DMS79 treated with DMSO at 0.1 percent for 48 hours (cell line): ENCODE data around the gene EPHA2.
A peak's percentile ranks its signal among the peaks of the same experiment; 100 is the strongest.

Experiments used
- DNase-seq: peaks from one replicate; lab custom pipeline; 2025; lab: John Stamatoyannopoulos, UW

Gene EPHA2

GRCh38 chr1:16092097-16092922 lies 63.6 kb downstream of the EPHA2 start:
- DNase-seq = no peak

GRCh38 chr1:16091296-16091695 lies 64.6 kb downstream of the EPHA2 start:
- no peak for DNase-seq

DNA sequence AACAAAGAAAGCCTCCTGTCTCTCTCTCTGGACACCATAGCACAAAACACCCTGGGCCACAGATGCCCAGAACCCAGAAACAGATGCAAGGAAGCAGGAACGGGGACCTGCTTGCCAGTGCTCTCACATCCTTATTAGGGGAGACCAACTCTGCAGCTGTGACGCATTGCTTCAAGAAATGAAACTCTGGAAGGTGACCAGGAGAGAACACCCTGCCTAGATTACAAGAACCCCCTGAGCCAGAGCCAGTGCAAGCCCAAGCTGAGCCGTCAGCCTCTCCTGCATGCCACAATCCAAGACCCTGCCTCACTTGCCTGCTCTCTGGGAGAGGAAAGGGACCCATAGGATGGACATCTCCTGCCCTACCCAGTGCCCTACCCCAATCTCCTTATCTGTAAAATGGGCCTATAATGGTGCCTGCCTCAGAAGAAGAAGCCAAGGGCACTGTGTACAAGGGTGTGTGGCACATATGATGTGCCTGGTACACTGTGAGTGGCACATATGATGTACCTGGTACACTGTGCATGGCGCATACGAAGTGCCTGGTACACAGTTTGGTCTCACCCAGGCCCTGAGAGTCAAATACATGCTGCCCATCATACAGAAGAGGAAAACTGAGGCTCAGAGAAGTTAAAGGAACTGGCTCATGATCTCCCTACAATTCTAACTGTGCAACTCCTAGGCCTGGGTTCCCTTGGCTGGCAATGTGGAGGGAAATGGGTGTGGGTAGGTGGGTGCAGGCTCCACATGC lies 65.6 kb downstream of the EPHA2 start:
- no peak for DNase-seq

DNA sequence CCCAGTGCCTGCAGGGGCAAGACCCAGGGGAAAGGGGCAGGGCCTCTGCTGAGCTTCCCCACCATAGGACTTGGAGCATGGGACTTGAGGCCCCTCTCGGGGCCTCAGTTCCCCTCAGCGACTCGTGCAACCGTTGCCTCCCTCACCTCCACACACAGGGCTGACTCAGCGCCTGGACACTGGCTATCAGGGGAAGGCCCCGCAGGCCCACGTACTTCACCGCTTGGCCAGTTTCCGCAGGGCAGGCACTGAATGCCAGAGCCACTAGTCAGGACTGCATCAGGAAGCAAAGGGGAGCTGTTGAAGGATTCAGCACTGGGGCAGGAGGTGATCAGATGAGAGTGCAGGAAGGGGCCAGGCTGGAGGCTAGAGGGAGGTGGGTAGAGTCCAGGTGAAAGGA lies 66.9 kb downstream of the EPHA2 start:
- no peak for DNase-seq

DNA sequence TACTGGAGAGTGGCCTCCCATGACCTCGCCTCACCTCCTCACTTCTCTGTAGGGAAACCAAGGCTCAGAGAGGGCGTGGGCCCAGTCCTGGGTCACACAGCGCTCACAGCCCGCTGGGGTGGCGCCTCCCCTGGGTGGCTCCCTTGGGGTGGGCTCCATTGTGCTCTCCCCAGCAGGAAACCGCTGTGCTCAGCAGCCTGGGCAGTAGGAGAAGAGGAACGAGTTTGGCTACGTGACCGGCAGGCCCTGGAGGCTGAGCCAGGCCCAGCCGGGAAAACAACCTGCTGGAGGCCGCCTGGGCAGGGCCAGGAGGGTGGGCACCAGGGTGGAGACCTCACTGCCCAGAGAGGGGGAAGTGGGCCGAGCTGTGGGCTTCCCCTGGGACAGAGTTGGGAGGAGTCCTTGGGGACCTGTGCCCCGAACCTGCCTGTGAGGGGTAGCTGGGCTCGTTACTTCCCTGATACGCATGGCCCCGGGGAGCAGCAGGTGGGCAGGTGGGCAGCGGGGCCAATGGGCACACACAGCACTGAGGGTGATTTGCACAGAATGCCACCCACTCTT lies 67.4 kb downstream of the EPHA2 start:
- no peak for DNase-seq

GRCh38 chr1:16087733-16088132 lies 68.1 kb downstream of the EPHA2 start:
- DNase-seq = no peak

DNA sequence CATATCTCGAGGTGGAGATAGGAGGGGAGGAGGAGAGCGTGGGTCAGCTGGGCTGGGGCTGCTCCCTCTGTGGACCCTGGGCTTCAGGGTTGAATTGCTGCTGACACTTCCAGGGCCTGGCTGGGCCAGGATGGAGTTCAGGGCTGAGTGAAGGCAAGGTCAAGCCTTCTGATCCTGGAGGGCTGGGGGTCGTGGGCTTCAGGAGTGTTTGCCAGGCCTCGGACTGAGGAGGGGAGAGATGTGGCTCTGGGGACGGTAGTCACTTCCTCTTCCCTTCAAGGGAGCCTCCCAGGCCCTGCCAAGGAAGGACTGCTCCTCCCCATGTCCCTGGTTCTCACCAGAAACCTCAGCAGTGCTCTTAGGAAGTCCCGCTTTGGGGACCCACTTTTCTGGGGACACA lies 70.3 kb downstream of the EPHA2 start:
- no peak for DNase-seq

DNA sequence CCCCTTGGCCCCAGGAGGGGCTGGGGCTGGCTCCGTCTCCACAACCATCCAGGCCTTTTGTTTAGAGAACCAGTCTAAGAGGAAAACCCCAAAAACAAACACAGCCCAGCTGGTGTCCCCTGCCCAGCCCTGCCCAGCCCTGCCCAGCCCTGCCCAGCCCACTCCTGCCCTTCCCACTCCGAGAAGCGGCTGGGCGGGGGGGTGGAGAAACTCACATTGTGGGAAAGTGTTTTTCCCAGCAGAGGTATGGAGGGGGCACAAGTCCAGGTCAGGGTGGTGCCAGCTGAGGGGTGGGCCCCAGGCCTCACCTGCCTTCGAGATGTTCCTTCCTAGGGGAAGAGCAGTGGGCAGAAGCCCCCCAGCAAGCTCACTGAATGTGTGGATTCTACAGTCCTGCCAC lies 72.4 kb downstream of the EPHA2 start:
- no peak for DNase-seq

GRCh38 chr1:16082283-16083038 lies 73.4 kb downstream of the EPHA2 start:
- peak; percentile 10 for DNase-seq

DNA sequence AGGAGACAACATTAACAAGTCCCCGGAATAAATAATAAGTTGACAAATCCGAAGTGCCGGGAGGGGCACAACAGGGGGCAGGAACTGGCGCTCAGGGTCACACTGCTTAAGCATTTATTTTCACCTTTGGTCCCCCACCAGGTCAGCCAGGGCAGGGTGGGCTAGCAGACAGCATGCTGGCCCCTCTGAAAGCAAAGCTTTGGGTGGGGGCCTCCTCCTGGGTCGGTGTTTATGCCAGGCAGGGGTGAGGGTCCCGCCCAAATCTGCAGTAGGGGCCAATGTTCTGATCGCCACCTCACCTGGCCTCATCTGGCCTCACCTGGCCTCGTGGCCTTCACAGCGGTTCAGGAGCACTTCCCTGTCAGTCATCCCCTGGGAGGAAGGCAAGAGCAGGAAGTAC lies 74.2 kb downstream of the EPHA2 start:
- DNase-seq = no peak

DNA sequence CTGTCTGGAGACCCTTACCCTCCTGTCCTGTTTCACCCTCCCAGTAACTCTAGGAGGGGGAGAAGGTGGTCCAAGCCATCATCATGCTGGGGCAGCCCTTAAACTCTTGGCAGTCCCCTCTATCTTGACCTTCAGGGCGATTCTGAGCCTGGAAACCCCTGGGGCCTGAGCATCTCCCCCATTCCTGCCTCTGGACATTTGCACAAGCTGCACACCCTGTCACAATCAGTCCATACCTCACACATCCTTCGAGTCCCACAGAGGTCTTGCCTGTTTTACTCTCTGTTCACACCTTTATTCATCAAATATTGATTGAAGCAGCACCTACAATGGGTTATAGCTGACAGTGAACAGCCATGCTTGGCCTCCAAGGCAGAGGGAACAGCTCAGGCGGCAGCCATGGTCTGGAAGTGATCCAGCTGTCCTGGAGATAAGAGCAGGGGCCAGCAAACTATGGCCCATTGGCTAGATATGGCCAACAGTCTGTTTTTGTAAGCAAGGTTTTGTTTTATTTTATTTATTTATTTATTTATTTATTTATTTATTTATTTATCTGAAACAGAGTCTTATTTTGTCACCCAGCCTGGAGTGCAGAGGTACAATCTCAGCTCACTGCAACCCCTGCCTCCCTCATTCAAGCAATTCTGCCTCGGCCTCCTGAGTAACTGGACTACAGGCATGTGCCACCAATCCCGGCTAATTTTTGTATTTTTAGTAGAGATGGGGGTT lies 75.3 kb downstream of the EPHA2 start:
- DNase-seq = no peak

DNA sequence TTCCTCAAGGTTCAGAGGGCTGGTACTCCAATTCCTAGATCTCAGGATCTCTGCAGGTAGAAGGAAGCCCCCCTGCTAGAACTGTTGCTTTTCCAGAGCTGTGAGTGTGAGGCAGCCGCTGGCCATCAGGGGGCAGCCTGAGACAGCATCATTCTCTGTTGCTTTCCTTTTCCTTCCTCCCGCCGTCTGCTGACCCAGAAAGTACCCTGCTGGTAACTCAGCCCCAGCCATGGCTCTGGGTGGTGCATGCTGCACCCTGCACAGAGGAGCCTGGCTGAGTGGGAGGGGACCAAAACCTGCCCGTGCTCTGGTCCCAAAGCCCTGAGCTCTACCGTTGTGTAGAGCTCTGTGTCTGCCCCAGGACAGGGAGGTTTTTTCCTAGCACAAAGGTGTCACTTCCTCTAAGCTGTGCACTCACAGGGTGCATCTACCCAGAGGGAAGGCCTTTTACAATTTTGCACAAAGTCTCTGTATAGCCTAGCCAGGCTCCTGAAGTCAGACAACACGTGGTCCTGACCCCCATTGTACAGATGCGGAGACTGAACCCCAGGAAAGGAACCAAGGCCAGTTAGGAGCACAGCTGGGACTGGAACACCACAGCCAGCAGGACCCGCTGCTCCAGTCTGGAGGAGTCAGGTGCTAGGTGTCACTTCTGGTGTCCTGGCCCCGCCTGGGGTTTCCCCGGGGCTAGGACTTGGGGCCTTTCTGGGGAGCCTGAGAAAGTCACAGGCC lies 76.8 kb downstream of the EPHA2 start:
- peak; percentile 81 for DNase-seq

DNA sequence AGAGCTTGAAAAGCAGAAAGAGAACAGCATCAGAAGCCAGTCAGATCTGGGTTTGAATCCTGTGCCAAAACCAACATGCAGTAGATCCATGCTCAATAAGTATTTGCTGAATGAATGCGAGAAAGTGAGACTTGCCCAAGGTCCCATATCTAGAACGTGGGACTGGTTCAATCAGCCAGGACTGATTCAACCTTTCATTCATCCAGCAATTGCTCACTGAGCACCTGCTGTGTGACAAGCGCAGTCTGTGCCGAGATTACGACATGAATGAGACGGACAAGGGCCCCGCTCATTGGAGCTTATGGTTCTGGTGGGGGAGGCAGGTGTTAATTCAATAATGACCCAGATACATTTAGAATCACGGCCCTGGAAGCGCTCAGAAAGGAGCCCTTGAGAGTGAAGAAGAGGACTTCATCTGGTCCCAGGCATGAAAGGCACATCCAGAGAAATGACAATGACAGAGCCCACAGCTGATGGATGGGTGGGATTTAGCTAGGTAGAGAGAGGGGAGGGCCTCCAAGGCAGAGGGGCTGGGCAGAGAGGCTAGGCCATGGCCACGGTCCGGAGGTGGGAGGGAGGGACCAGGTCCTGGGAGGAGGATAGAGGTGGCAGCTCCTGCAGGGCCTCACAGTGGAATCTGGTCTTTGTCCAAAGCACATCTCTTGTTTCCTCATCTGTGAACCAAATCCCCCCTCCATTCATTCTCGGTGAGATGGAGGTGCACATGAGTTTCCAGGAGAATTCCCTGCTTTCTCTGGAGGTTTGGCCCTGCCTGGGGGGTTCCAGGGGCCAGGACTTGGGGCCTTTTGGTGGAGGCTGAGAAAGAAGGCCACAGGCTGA lies 78.2 kb downstream of the EPHA2 start:
- no peak for DNase-seq

GRCh38 chr1:16076865-16077238 lies 79.0 kb downstream of the EPHA2 start:
- DNase-seq = no peak

GRCh38 chr1:16076031-16076864 lies 79.6 kb downstream of the EPHA2 start:
- DNase-seq = no peak

- no peak for DNase-seq
These were observed 80.4 kb downstream of the EPHA2 start for GRCh38 chr1:16075337-16076030.
